IPS-11a (cell line): ENCODE results near the gene C15orf39.
"Not testable (repeated sequence)": the region's sequence is repeated elsewhere in the genome, so short reads cannot be mapped to it uniquely, and the experiment has no call there.

Source experiments
- H3K4me3 ChIP-seq: one replicate; pipeline ENCODE4 v1.5.1; 2013; ENCODE audit warnings: low read depth, low read length, control low read depth

The C15orf39 gene

DNA sequence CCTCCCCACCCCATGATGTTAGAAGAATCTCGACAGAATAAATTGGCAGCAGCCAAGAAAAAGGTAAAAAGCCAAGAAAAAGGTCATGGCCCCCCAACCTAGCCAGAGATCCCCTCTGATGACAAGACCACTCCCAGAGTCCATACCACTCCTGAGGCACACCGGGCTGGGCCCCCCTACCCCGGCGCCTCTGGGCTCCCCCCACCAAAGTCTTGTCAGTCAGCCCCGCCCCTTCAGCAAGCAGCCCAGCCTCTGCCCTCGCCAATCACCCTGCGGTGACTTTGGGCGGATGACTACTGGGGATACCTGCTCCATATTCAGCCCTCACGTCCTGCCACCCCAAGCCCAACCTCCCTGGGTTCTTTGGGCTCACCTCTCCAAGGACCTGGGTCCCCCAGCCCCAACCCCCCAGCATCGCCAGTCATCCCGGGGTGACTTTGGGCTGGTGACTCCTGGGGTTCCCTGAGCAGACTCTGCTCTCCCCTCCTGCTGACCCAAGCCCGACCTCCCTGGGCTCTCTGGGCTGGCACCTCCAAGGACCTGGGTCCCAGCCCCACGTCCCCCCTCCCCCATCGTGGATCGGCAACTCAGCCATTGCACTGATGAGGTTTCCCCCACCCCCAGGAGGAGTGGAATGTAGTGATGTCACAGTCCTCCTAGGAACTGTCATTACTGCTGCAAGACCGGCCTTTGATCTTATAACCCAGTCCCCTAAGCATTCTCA, 57.1 kb downstream of the C15orf39 start:
- not testable (repeated sequence) for H3K4me3 ChIP-seq

DNA sequence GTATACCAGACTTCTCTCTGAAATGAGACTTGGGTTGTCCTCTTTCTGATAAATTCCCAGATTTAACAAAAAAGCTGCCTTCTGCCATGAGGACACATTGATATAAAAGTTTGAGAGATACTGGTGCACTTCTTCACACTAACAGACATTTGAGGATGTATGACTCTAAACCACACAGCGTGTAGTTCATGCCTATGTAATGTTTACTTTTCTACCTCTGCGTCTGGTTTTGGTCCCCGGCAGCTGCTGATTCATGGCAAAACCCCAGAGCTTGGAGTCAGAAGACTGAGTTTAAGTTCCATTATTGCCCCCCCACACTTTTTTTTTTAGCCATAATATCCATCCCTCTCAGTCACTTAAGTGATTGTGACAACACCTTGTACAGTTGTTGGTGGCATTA, 58.2 kb downstream of the C15orf39 start:
- not testable (repeated sequence) for H3K4me3 ChIP-seq
